GM18508 (cell line): ENCODE results near the gene CATSPER4.

Source experiments
- ATAC-seq: cut with Tn5 transposase; IDR thresholded peaks from one replicate; pipeline ENCODE4 v1.9.1; 2021; ENCODE audit warnings: moderate number of reproducible peaks; ENCODE audit not compliant: insufficient read depth, unreplicated experiment

CATSPER4 gene

DNA sequence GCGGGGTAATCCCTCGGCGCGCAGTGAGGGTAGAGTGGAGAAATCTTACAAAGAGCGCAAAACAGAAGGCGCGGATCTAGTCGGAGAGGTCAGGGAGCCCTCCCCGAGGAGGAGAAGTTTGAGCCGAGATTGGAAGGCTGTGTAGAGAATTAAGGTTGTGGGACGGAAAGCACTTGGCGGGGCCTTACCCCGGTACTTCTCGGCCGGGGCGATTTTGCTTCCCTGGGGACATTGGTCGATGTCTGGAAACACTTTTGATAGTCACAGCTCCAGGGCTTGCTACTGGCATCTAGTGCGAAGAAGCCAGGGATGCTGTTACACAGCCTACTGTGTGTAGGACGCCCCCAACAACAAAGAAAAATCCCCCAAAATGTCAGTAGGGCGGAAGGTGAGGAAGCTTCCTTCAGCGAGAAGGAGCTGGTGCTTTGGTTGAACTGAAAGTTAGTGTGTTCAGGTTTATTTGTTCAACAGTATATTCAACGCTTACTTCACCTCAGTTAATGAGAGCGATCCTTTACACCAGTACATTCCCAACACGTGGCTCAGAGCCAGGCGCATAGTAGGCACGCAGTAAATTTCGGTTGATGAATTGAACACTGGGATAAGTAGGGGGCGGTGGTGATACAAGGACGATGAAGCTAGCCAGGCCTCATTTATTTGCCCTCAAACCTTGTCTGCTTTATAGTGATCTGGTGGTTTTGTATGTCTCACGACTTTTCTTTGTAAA is 44.4 kb downstream of the CATSPER4 start:
- ATAC-seq, result no peak

DNA sequence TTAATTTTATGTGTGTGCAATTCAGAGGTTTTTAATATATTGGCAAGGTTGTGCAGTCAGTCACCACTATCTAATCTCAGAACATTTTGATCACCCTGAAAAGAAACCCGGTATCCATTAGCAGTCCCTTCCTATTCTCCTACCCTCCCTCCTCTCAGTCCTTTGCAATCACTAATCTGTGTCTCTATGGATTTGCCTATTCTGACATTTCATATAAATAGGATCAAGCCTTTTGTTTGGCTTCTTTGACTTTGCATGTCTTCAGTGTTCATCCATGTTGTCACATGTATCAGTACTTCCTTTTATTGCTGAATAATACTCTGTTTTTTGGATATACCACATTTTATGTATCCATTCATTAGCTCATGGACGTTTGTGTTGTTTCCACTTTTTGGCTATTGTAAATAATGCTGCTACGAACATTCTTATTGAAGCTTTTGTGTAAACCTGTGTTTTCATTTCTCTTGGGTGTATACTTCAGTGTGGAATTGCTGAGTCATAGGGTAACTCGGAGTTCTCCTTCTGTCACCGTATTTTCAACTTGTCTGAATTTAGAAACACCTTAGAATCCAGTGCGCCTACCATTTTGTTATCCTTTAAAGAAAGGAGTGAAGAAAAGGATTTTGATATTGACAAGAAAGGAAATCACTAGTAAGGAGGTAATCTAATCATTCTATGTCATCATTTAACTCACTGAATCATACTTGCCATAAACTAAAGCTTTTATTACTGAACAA is 47.0 kb downstream of the CATSPER4 start:
- no peak for ATAC-seq

DNA sequence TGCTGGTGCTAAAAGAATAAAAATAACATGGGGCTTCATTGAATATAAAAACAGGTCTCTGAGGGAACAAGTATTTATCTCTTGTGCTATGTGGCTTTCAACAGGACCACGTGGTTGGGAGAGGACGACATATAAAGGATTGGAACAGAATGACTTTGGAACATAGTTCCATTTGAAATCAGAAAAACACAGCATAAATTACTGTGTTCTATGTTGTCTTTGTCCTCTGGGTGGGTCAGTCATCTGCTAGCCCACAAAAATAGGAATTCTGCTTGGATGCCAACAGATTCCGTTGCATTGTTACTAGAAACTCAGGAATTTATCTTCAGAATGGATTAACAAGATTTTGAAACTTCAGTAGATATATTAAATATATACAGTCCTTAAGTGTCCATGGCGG is 49.5 kb downstream of the CATSPER4 start:
- no peak for ATAC-seq
